Panc1 (cell line): ENCODE measurements around the gene OPA1. TPM values are rescaled to one million over a fixed set of nuclear protein-coding genes. Genes with fewer than 3 reads are reported as not detected.

Source experiments
- ATAC-seq: fragments of 200-7000 bp; cut with Tn5 transposase; 2 replicates; pipeline ENCODE4 v1.9.1; 2020; ENCODE audit warnings: mild to moderate bottlenecking, moderate library complexity
- BruUV-seq: library from RNA; stranded (reverse); fragments of 400-500 nt; replicated peaks from 2 replicates; lab custom pipeline; 2021; lab: Mats Ljungman, UMichigan
- CTCF ChIA-PET: fragments of 300-600 bp; sonication (Branson Sonifier 250); formaldehyde crosslinking; loops from one replicate; lab custom pipeline; 2022; ENCODE audit warnings: antibody characterized with exemption; lab: Charles Lee
- POLR2A ChIA-PET: fragments of 300-600 bp; sonication (Branson Sonifier 250); formaldehyde crosslinking; loops from one replicate; lab custom pipeline; 2022; ENCODE audit warnings: antibody characterized with exemption; lab: Charles Lee
- DNase-seq: peaks from one replicate; pipeline ENCODE4 v3.0.0-alpha.2; 2010; ENCODE audit warnings: low read depth, low spot score
- H3K27ac ChIP-seq: 2 replicates; pipeline ENCODE4 v1.5.1; 2011; ENCODE audit warnings: mild to moderate bottlenecking, low read length, inconsistent platforms
- H3K27me3 ChIP-seq: fragments of 200-500 bp; sonication (Bioruptor generic); 2 replicates; pipeline ENCODE4 v1.6.0; 2014; ENCODE audit warnings: low read length, inconsistent platforms; ENCODE audit not compliant: control insufficient read depth, insufficient read depth
- H3K36me3 ChIP-seq: fragments of 200-500 bp; sonication (Bioruptor generic); 2 replicates; pipeline ENCODE4 v1.5.1; 2014; ENCODE audit warnings: inconsistent platforms, mild to moderate bottlenecking, low read length, moderate library complexity; ENCODE audit not compliant: control insufficient read depth, insufficient read depth
- H3K4me1 ChIP-seq: 2 replicates; pipeline ENCODE4 v1.5.1; 2011; ENCODE audit warnings: inconsistent platforms, mild to moderate bottlenecking, low read length, moderate library complexity; ENCODE audit not compliant: control insufficient read depth, insufficient read depth
- H3K4me3 ChIP-seq, 2 experiments: 2 replicates each; pipeline ENCODE4 v1.5.1; 2011 to 2012; ENCODE audit warnings: low read depth in 2 of 2, low read length in 2 of 2, mild to moderate bottlenecking in 2 of 2, inconsistent platforms in 1 of 2, moderate library complexity in 1 of 2
- H3K9me3 ChIP-seq: fragments of 200-500 bp; sonication (Bioruptor generic); 2 replicates; pipeline ENCODE4 v1.5.1; 2014; ENCODE audit warnings: low read depth, mild to moderate bottlenecking, inconsistent platforms, low read length, moderate library complexity; ENCODE audit not compliant: control insufficient read depth, insufficient read depth
- POLR2AphosphoS5 ChIP-seq: IDR thresholded peaks from 2 replicates; pipeline ENCODE4 v1.6.1; 2012; ENCODE audit warnings: mild to moderate bottlenecking, low read depth, low read length, moderate library complexity
- REST ChIP-seq, 2 experiments: IDR thresholded peaks; 2 replicates each; pipeline ENCODE4 v1.6.1; 2011 to 2012; ENCODE audit warnings: low read depth in 2 of 2, control low read depth in 1 of 2, low read length in 1 of 2, mild to moderate bottlenecking in 1 of 2, moderate library complexity in 1 of 2; ENCODE audit not compliant: insufficient read depth in 1 of 2
- SIN3A ChIP-seq: IDR thresholded peaks from 2 replicates; pipeline ENCODE4 v1.6.1; 2012; ENCODE audit warnings: low read depth, mild to moderate bottlenecking, low read length, moderate library complexity, borderline replicate concordance; ENCODE audit not compliant: insufficient read depth
- TCF7L2 ChIP-seq: IDR thresholded peaks from 2 replicates; pipeline ENCODE4 v1.6.1; 2011; ENCODE audit warnings: mild to moderate bottlenecking, low read depth, low read length, inconsistent platforms
- in situ Hi-C: cut with HindIII; loops from 2 replicates; pipeline ENCODE4 v1.10.0; 2016; ENCODE audit warnings: low sequenced_read_pairs, low pct_unique_long_range_greater_than_20kb
- intact Hi-C: fragments of 100-400 bp; cut with micrococcal nuclease; formaldehyde crosslinking; loops from one replicate; pipeline ENCODE4 v1.10.0; 2022; ENCODE audit not compliant: unreplicated experiment
- total RNA-seq: library from RNA; stranded (reverse); gene quantifications from one replicate; pipeline ENCODE4 v1.2.1, GENCODE V29; 2021; ENCODE audit not compliant: unreplicated experiment
- TF ChIP-seq, protein P1 (sequence below): fragments of 450-650 bp; IDR thresholded peaks from 2 replicates; pipeline ENCODE4 v1.5.1; 2017; ENCODE audit warnings: mild to moderate bottlenecking

Gene OPA1
- total RNA-seq, 1 experiment from 2014 or later = 109 TPM

DNA sequence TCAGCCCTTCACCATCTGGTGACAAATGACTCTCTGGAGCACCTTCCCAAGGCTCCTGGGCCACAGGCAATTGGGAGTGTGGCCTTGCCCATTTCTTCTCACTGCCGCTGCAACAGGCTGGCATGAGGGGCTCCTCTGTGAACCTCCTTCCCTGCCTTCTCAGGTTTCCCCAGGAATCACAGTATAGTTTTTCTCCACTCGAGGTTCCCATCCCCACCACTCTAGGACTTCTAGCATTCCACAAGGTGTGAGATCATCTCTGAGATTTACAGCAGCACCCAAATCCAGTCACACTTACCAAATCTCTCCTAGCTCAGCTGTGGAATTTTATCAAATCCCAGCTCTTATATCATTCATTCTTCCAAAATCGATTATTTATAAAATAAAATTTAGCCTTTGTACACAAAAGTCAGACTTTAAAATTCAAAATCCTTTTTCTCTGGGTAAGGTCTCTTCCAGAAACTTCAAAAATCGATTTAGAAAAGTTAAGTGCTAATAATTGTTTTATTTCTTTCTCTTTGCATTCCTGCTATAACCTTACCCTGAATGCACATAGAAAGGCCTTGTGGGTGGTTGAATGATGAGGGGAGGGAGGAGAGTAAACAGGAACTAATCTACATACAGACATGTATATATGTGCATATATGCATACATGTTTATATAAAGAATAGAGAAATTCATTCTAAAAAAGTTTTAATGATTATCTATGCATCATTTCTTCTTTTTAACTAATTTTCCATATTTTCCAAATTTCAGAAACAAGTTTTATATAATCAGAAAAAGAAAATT is 19.4 kb upstream of the OPA1 start:
- ChIA-PET CTCF (interaction anchor here (0.6 to 1.3 kb wide), 3 partner anchors 112 to 762 kb away, joined by 3 to 6 read pairs (median 4); partner anchors contain the start of gene PLAAT1), POLR2A (no interaction called here)
- in situ Hi-C loops (no loop called here), intact Hi-C loops (loop anchor here (2.0 to 10.0 kb wide), 5 partner anchors 379 to 1106 kb away; no protein-coding TSS in a partner anchor)
- DNase-seq = no peak
- Histone ChIP-seq H3K36me3 (no peaks in the 10 kb centered on the region), H3K4me1 (no peaks in the 10 kb centered on the region), H3K4me3 (no peak overlapping the region), H3K9me3 (no peaks in the 10 kb centered on the region), H3K27me3 (peaks cover 16% of the 10 kb centered on the region), H3K27ac (no peak overlapping the region)
- no TSS peak for BruUV-seq
- no peak for ATAC-seq
- TF ChIP-seq, protein P1, sequence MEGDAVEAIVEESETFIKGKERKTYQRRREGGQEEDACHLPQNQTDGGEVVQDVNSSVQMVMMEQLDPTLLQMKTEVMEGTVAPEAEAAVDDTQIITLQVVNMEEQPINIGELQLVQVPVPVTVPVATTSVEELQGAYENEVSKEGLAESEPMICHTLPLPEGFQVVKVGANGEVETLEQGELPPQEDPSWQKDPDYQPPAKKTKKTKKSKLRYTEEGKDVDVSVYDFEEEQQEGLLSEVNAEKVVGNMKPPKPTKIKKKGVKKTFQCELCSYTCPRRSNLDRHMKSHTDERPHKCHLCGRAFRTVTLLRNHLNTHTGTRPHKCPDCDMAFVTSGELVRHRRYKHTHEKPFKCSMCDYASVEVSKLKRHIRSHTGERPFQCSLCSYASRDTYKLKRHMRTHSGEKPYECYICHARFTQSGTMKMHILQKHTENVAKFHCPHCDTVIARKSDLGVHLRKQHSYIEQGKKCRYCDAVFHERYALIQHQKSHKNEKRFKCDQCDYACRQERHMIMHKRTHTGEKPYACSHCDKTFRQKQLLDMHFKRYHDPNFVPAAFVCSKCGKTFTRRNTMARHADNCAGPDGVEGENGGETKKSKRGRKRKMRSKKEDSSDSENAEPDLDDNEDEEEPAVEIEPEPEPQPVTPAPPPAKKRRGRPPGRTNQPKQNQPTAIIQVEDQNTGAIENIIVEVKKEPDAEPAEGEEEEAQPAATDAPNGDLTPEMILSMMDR = no peak
- TF ChIP-seq POLR2AphosphoS5 = no peak
- TF ChIP-seq REST (IDR thresholded peaks at IDR 0.05; ENCODE audit: insufficient read depth in 1 of 2, low read depth in 2 of 2, low read length in 1 of 2) = no peak

- H3K4me1 ChIP-seq = no peaks in the 10 kb centered on the region
- no peak overlapping the region for H3K4me3 ChIP-seq
- H3K36me3 ChIP-seq = no peaks in the 10 kb centered on the region
- no peak overlapping the region for H3K27ac ChIP-seq
- no TSS peak for BruUV-seq
- intact Hi-C loops (loop anchor here (5.0 to 10.0 kb wide), 4 partner anchors 380 to 1107 kb away; no protein-coding TSS in a partner anchor), in situ Hi-C loops (no loop called here)
- H3K9me3 ChIP-seq = no peaks in the 10 kb centered on the region
- ATAC-seq (no peak), DNase-seq (no peak)
- CTCF ChIA-PET = no interaction called here
- POLR2A ChIA-PET = no interaction called here
- TF ChIP-seq, protein P1 = no peak
- TF ChIP-seq REST (IDR thresholded peaks at IDR 0.05; ENCODE audit: insufficient read depth in 1 of 2, low read depth in 2 of 2, low read length in 1 of 2) = no peak
- TF ChIP-seq SIN3A = no peak
- no peak for TF ChIP-seq POLR2AphosphoS5
- TF ChIP-seq TCF7L2 = no peak
- peaks cover 15% of the 10 kb centered on the region for H3K27me3 ChIP-seq
Measured at GRCh38 chr3:193574488-193575070, 18.4 kb upstream of the OPA1 start.
